HG02943 (cell line): ENCODE measurements around the gene GAREM1.
A peak's percentile ranks its signal among the peaks of the same experiment; 100 is the strongest.
"Not testable (repeated sequence)": the region's sequence is repeated elsewhere in the genome, so short reads cannot be mapped to it uniquely, and the experiment has no call there.

Experiments
- ATAC-seq: cut with Tn5 transposase; IDR thresholded peaks from one replicate; pipeline ENCODE4 v1.9.1; 2021; ENCODE audit warnings: mild to moderate bottlenecking, low read depth, moderate library complexity; ENCODE audit not compliant: unreplicated experiment

The GAREM1 gene

DNA sequence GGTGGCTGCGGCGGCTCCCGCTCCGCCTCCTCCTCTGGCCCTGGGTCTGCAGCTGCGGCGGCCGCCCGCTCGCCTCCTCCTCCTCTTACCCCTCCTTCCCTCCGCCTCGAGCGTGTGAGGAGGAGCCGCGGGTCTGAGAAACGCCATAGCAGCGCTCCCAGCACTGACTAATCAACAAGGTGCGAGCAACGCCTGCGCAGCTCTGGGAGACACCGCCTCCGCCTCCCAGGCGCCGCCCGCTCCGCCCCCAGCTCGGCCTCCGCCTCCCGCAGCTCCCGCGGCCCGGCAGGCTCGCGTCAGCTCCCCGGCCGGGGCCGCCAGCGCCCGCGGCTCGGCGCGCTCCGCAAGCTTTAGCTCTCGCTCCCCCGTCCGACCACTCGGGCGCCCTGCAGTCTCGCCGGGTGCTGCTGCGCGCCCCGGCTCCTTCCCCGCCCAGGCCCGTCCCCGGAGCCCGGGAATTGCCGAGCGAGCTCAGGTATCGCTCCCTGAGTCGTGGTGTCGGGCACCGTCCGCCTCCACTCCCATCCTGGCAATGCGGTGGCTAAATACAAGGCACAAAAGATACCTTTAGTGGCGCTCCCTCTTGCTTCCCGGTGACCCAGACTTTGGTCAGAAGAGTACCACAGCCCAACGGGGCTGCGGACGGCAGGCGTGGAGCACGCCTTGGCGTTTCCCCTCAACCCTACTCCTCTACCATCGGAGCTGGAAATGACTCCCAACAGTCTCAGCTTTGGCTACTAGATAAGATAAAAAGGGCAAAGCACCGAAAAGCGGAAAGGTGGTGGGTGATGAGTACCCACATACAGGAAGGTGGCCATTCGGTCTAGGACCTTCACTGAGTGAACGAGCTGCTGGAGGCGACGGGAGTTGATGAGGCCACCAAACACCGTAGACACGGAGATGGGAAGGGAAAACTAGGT lies at the start of gene GAREM1:
GAREM1 (minus strand) TSS at position 169 of the 920 bp plus-strand sequence. CDS start 454 bp downstream, outside the sequence.
- ATAC-seq = peak; percentile 98

- no peak for ATAC-seq
Measured at GRCh38 chr18:32511147-32511546, 40.5 kb upstream of the GAREM1 start.

DNA sequence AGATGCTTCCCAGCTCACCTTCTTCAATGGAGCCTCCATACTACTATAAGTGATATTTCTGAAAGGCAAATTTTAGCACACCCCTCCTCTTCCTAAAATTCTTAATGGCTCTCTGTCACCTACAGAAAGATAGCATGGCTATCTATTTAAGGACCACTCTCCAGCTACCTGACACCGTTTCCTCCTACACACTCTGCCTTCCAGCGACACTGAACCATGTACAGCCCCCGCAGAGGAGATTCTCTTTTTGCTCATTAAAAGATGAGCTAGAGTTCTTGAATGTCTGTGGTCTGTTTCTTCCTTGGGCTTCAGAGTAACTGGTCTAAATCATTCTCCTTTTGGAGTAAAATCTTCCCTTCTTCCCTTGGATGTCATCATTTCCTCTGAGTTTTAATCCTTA lies 38.4 kb upstream of the GAREM1 start:
- ATAC-seq = no peak

- no peak for ATAC-seq
Measured at GRCh38 chr18:32507093-32507492, 36.4 kb upstream of the GAREM1 start.

DNA sequence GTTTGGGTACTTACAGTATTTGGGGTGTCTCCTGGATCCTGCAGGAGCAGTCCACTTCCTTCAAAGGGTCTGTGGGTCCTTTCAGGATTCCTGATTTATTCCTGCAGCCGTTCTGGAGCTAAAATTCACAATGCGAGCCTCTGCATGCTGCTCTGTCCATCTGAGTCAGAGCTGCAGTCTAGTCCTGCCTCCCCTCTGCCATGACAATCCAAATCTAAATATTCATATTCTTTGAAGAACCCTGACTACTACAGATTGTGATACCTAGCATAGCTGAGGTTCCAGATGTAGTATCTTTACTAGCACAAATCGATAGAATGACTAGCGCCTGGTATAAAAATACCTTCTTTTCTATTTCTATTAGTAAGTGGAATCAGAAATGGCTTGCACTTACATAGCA lies 31.3 kb upstream of the GAREM1 start:
- ATAC-seq = no peak

- ATAC-seq = not testable (repeated sequence)
Measured at GRCh38 chr18:32501242-32501641, 30.6 kb upstream of the GAREM1 start.

DNA sequence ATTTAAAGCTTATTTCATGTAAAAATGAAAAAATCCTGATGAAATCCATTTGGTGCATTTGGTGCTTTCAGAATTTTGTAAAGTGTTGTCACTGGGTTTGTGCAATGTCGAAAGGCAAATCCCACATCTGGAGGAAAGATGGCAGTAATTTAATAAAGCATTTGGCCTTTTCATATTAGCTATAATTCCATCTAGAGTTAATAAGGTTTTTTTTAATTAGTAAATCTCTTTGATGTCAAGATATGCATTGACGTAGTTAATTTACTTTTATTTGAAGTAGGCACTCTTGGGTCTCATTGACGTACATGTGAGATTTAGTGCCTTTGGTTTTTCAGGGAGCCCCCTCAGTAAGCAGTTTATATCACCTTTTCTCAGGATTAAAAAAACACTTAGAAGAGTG lies 12.3 kb upstream of the GAREM1 start:
- no peak for ATAC-seq

GRCh38 chr18:32482117-32482516 lies 11.4 kb upstream of the GAREM1 start:
- no peak for ATAC-seq

GRCh38 chr18:32480581-32480980 lies 9.9 kb upstream of the GAREM1 start:
- no peak for ATAC-seq

GRCh38 chr18:32478807-32479206 lies 8.1 kb upstream of the GAREM1 start:
- ATAC-seq = no peak

- ATAC-seq = no peak
Measured at GRCh38 chr18:32478317-32478716, 7.6 kb upstream of the GAREM1 start.

GRCh38 chr18:32476106-32476505 lies 5.4 kb upstream of the GAREM1 start:
- no peak for ATAC-seq

- not testable (repeated sequence) for ATAC-seq
Measured at GRCh38 chr18:32475069-32475468, 4.4 kb upstream of the GAREM1 start.

DNA sequence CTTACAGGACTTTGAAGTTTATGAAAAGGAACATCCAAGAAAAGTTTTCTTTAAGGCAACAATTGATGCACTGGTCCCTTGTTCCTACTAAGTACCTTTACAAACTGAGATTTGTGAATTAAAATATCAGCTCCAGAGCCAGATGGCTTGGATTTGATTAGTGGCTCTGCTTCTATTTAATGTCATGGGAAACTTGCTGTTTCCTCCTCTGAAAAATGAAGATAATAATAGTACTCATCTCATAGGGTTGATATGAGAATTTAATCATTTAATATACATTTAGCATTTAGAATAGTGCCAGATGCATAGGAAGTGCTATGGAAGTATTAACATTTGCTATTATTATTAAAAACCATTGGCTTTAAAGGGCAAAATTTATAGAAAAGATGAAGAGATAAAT lies 2.6 kb upstream of the GAREM1 start:
- ATAC-seq = no peak

- ATAC-seq = no peak
Measured at GRCh38 chr18:32472841-32473240, 2.2 kb upstream of the GAREM1 start.

GRCh38 chr18:32470460-32470713 lies 295 bp downstream of the GAREM1 start:
- no peak for ATAC-seq

DNA sequence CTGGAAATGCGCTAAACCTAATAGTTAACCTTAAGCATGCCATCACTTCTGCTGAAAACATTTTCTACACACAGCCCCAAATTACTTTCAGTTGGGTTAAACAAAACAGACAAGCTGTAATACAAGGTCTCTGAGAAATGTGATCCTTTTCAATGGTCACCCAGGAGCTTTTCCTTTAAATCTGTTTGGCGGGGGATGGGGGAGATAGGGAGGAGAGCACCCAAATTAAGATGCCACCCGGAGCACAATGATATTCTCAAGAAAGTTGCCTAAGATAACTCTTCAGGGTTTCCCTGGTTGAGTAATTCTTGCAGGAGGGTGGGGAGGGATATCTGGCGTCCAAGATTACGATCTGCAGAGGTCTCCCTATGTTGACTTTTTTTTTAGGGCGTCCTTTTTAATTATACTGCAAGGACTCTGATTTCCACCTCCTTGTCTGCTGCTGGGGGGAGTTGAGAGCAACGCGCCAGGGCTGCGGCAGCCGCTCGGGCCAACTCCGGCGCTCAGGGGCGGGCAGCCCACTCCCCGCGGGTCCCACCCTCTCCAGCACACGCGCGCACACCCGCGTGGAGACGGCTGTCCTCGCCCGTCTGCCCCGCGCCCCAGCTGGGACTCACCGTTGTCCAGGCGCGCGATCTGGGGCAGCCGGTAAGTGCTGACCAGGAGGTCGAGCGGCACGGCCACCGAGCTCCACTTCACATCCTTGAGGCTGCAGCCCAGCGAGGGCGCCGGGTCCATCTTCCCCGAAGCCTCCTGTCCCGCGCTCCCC lies 807 bp downstream of the GAREM1 start:
- no peak for ATAC-seq

DNA sequence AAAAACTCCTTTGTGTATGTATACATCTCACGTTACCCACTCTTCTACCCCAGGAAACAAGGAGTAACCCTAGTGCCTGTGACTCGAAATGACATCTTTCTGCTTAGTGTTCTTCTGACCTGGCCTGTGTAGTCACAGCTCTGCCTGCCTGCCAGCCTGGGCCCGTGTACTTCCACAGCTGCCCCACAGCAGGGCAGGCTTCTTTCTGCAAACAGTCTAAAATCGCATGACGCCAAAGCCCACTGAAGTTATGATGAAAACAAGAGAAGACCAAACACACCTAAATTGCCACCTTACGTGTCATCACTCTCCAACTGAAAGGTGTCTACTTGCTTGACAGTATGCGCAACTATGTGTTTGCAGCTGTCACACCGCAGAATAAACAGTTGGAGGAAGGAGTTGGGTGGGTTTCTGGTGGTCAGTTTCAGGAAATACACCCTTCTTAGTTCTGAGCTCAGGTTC lies 1.5 kb downstream of the GAREM1 start:
- ATAC-seq = no peak

DNA sequence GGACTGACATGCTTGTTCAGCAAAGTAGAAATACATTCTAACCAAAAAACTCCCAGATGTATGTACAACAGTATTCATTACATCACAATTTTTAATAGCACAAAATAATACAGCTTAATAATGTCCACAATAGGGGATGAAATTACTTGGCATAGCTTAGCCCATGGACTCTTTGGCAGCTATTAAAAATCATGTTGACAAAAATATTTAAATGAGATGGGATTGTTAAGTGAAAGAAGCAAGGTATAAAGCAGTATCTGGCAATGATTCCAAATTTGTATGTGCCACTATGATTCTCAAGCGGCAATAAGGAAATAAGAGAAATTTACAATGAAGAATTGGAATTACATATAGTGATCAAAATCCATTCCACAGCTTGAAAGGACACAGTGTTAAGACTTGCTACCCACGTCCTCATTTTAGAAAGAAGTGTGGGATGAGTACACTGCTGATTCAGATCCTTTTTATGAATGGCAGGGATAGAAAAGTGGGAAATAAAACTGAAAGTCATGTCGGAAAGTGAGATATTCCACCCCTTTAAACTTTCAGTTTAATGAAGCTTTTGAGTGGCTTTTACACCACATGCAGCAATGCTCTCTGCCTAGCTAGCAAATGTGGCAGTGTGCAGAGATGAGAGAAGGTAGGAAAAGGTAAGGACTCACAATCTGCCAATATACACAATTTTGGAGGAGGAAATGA lies 2.4 kb downstream of the GAREM1 start:
- no peak for ATAC-seq

- no peak for ATAC-seq
Measured at GRCh38 chr18:32461709-32462272, 8.9 kb downstream of the GAREM1 start.
